HCT116 (cell line): ENCODE data around the gene CALCOCO1. TPM values are rescaled to one million over a fixed set of nuclear protein-coding genes. Genes with fewer than 3 reads are reported as not detected.

ENCODE experiments used
- ATAC-seq: fragments of 200-7000 bp; cut with Tn5 transposase; 2 replicates; pipeline ENCODE4 v1.9.1; 2020; ENCODE audit warnings: mild to moderate bottlenecking, moderate library complexity
- BruUV-seq: library from RNA; stranded (reverse); fragments of 400-500 nt; replicated peaks from 2 replicates; lab custom pipeline; 2021; lab: Mats Ljungman, UMichigan
- CTCF ChIA-PET: fragments of 300-600 bp; sonication (Branson Sonifier 250); formaldehyde crosslinking; loops from one replicate; lab custom pipeline; 2021; ENCODE audit warnings: antibody characterized with exemption; lab: Charles Lee
- POLR2A ChIA-PET: fragments of 300-600, 350-600 bp; sonication (Branson Sonifier 250); formaldehyde crosslinking; loops from one replicate; lab custom pipeline; 2021; ENCODE audit warnings: antibody characterized with exemption; lab: Charles Lee
- RAD21 ChIA-PET, 2 experiments: fragments of 300-600 bp; sonication (Branson Sonifier 250); formaldehyde crosslinking; loops; one replicate each; lab custom pipeline; 2023; ENCODE audit warnings: low total read pairs in 2 of 2; ENCODE audit not compliant: uncharacterized antibody in 2 of 2, unreplicated experiment in 2 of 2, low non-redundant PET in 1 of 2; lab: Charles Lee
- DNase-seq: peaks from one replicate; pipeline ENCODE4 v3.0.0-alpha.2; 2010; ENCODE audit warnings: low read depth, low spot score
- H2AFZ ChIP-seq: fragments of 200-600 bp; shearing (Covaris generic), sonication (generic); 2 replicates; pipeline ENCODE4 v1.6.1; 2017; ENCODE audit warnings: low read depth, mixed run types, mixed read lengths, antibody characterized with exemption, low read length; ENCODE audit not compliant: poor library complexity, severe bottlenecking
- H3K27ac ChIP-seq: 2 replicates; pipeline ENCODE4 v1.5.1; 2012; ENCODE audit warnings: low read depth, low read length
- H3K27me3 ChIP-seq: fragments of 200-600 bp; sonication (generic); 2 replicates; pipeline ENCODE4 v1.6.1; 2016; ENCODE audit warnings: mixed run types, low read length, mixed read lengths; ENCODE audit not compliant: insufficient read depth
- H3K36me3 ChIP-seq, 2 experiments: fragments of 200-500 bp in 1 of 2; fragments of 200-600 bp in 1 of 2; sonication (Bioruptor generic) in 1 of 2; sonication (generic) in 1 of 2; 2 replicates each; pipeline versions ENCODE4 v1.5.1 to v1.6.1; 2014 to 2016; ENCODE audit warnings: low read length in 2 of 2, inconsistent platforms in 1 of 2, mixed read lengths in 1 of 2, mixed run types in 1 of 2; ENCODE audit not compliant: insufficient read depth in 2 of 2, control insufficient read depth in 1 of 2
- H3K4me1 ChIP-seq, 2 experiments: fragments of 200-600 bp in 1 of 2; sonication (generic) in 1 of 2; 2 replicates each; pipeline versions ENCODE4 v1.5.1 to v1.6.1; 2012 to 2017; ENCODE audit warnings: low read length in 2 of 2, inconsistent platforms in 1 of 2, mild to moderate bottlenecking in 1 of 2, mixed read lengths in 1 of 2, mixed run types in 1 of 2, moderate library complexity in 1 of 2; ENCODE audit not compliant: insufficient read depth in 2 of 2, control insufficient read depth in 1 of 2
- H3K4me2 ChIP-seq: fragments of 200-600 bp; sonication (generic); 2 replicates; pipeline ENCODE4 v1.6.1; 2017; ENCODE audit warnings: mixed run types, low read length, mixed read lengths
- H3K4me3 ChIP-seq, 2 experiments: fragments of 200-600 bp in 1 of 2; sonication (generic) in 1 of 2; replicated peaks in 1 of 2; 2 replicates each; pipeline ENCODE4 v1.5.1; 2011 to 2016; ENCODE audit warnings: low read length in 2 of 2, control low read depth in 1 of 2, low read depth in 1 of 2, mild to moderate bottlenecking in 1 of 2, mixed read lengths in 1 of 2, mixed run types in 1 of 2
- H3K79me2 ChIP-seq: fragments of 200-600 bp; sonication (generic); 2 replicates; pipeline ENCODE4 v1.6.1; 2017; ENCODE audit warnings: mild to moderate bottlenecking, mixed run types, low read length, moderate library complexity, mixed read lengths; ENCODE audit not compliant: insufficient read depth
- H3K9ac ChIP-seq: fragments of 200-600 bp; sonication (generic); 2 replicates; pipeline ENCODE4 v1.6.1; 2016; ENCODE audit warnings: low read length, mixed read lengths
- H3K9me2 ChIP-seq: fragments of 200-600 bp; sonication (generic), shearing (Covaris generic); 2 replicates; pipeline ENCODE4 v1.6.1; 2017; ENCODE audit warnings: mixed run types, mild to moderate bottlenecking, moderate library complexity; ENCODE audit not compliant: insufficient read depth
- H3K9me3 ChIP-seq, 2 experiments: fragments of 200-500 bp in 1 of 2; fragments of 200-600 bp in 1 of 2; sonication (Bioruptor generic) in 1 of 2; sonication (generic) in 1 of 2; 2 replicates each; pipeline ENCODE4 v1.6.1; 2014 to 2017; ENCODE audit warnings: low read length in 2 of 2, mixed read lengths in 2 of 2, inconsistent platforms in 1 of 2, low read depth in 1 of 2, mild to moderate bottlenecking in 1 of 2, mixed run types in 1 of 2, moderate library complexity in 1 of 2; ENCODE audit not compliant: control insufficient read depth in 1 of 2, insufficient read depth in 1 of 2
- H4K20me1 ChIP-seq: fragments of 200-600 bp; sonication (generic), shearing (Covaris generic); 2 replicates; pipeline ENCODE4 v1.6.1; 2017; ENCODE audit warnings: mixed run types, mild to moderate bottlenecking, moderate library complexity; ENCODE audit not compliant: insufficient read depth
- CBX3 ChIP-seq: IDR thresholded peaks from 2 replicates; pipeline ENCODE4 v1.6.1; 2012; ENCODE audit warnings: low read depth
- CEBPB ChIP-seq: IDR thresholded peaks from 2 replicates; pipeline ENCODE4 v1.6.1; 2012; ENCODE audit warnings: low read depth
- EGR1 ChIP-seq: IDR thresholded peaks from 2 replicates; pipeline ENCODE4 v1.6.1; 2012; ENCODE audit warnings: low read depth
- ELF1 ChIP-seq: IDR thresholded peaks from 2 replicates; pipeline ENCODE4 v1.6.1; 2012; ENCODE audit warnings: low read depth, borderline replicate concordance
- FOSL1 ChIP-seq: IDR thresholded peaks from 2 replicates; pipeline ENCODE4 v1.6.1; 2012; ENCODE audit warnings: low read depth
- POLR2AphosphoS5 ChIP-seq: IDR thresholded peaks from 2 replicates; pipeline ENCODE4 v1.6.1; 2011; ENCODE audit warnings: mild to moderate bottlenecking, low read depth, low read length, moderate library complexity
- RAD21 ChIP-seq: IDR thresholded peaks from 2 replicates; pipeline ENCODE4 v1.6.1; 2012; ENCODE audit warnings: low read depth, mild to moderate bottlenecking
- SP1 ChIP-seq: IDR thresholded peaks from 2 replicates; pipeline ENCODE4 v1.6.1; 2012; ENCODE audit warnings: low read depth
- SRF ChIP-seq: IDR thresholded peaks from 2 replicates; pipeline ENCODE4 v1.6.1; 2012; ENCODE audit warnings: low read depth
- YY1 ChIP-seq: IDR thresholded peaks from 2 replicates; pipeline ENCODE4 v1.6.1; 2011; ENCODE audit warnings: low read length, low read depth, moderate library complexity, mild to moderate bottlenecking; ENCODE audit not compliant: insufficient replicate concordance; ENCODE audit errors: extremely low read depth
- ZFX ChIP-seq: fragments of 450-650 bp; IDR thresholded peaks from 2 replicates; pipeline ENCODE4 v1.6.1; 2017
- intact Hi-C: fragments of 100-400 bp; cut with micrococcal nuclease; formaldehyde crosslinking; loops from 2 replicates; pipeline ENCODE4 v1.10.0; 2022
- total RNA-seq: library from RNA; stranded (reverse); gene quantifications from one replicate; pipeline ENCODE4 v1.2.1, GENCODE V29; 2021; ENCODE audit not compliant: unreplicated experiment
- TF ChIP-seq, protein P1 (sequence below), 3 experiments: fragments of 200-600 bp in 1 of 3; sonication (generic) in 1 of 3; IDR thresholded peaks in 2 of 3; conservative IDR thresholded peaks in 1 of 3; 2 replicates each; pipeline ENCODE4 v1.5.1; 2012 to 2017; ENCODE audit warnings: low read depth in 2 of 3, low read length in 2 of 3, antibody characterized with exemption in 1 of 3, borderline replicate concordance in 1 of 3, control low read depth in 1 of 3, mild to moderate bottlenecking in 1 of 3, mixed read lengths in 1 of 3, mixed run types in 1 of 3, moderate library complexity in 1 of 3; ENCODE audit not compliant: insufficient read depth in 1 of 3
- TF ChIP-seq, protein P2 (sequence below): IDR thresholded peaks from 2 replicates; pipeline ENCODE4 v1.6.1; 2012
- TF ChIP-seq, protein P3 (sequence below): IDR thresholded peaks from 2 replicates; pipeline ENCODE4 v1.6.1; 2012; ENCODE audit warnings: low read depth
- TF ChIP-seq, protein P4 (sequence below): IDR thresholded peaks from 2 replicates; pipeline ENCODE4 v1.6.1; 2011; ENCODE audit warnings: mild to moderate bottlenecking, low read length, moderate library complexity; ENCODE audit not compliant: insufficient replicate concordance; ENCODE audit errors: extremely low read depth

Gene CALCOCO1
- total RNA-seq, 1 experiment from 2014 or later: 42.6 TPM

DNA sequence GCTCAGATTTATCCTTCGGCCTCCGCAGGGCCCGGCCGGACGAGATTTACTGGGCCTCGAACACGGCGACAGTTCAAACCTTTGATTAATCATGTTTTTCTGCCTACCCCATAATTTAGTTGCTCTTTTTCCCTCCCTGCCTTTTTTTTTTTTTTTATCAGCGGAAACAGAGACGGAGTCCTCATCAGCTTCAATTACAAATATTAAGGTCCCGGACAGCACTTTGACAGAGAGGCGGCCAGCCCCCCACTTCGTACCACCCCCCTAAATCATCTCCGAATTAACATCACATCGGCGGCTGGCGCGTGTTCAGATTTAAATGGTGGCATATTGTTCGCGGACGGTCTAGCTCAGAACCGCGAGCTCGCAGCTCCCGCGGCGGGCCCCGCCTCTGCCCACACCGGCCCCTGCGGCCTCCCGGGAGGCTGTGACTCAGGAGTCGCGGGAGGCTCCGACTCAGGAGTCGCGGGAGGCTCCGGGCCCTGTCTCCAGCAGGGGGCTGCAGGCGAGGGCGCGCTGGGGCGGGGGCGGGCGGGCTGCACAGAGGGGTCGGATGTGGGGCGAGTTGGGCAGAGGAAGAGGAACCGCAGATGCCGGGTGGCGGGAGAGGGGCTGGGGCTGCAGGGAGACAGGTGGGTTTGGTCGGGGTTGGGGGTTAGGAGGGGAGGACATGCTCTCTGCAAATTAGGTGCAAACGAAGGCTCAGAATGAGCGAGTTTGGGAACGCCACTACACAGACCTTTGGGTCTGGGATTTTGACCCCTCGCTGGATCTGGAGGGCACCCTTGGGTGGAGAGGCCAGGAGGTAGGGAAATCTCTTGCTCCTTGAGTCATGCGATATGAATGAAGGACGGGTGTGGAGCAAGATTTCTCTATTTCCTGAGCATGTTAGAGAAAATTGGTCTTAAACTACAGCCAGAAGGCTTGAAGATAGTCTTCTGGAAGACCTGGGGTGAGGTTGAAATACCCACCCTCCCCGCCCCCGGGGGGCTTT lies 31.8 kb downstream of the CALCOCO1 start (continued):
- TF ChIP-seq CBX3 (no peak), ZFX (peak; percentile 31; the same call in 1 of the 2 replicates), FOSL1 (no peak), SRF (no peak), SP1 (no peak), CEBPB (no peak), EGR1 (peak; percentile 40), YY1 (no peak)
- TF ChIP-seq, protein P1, sequence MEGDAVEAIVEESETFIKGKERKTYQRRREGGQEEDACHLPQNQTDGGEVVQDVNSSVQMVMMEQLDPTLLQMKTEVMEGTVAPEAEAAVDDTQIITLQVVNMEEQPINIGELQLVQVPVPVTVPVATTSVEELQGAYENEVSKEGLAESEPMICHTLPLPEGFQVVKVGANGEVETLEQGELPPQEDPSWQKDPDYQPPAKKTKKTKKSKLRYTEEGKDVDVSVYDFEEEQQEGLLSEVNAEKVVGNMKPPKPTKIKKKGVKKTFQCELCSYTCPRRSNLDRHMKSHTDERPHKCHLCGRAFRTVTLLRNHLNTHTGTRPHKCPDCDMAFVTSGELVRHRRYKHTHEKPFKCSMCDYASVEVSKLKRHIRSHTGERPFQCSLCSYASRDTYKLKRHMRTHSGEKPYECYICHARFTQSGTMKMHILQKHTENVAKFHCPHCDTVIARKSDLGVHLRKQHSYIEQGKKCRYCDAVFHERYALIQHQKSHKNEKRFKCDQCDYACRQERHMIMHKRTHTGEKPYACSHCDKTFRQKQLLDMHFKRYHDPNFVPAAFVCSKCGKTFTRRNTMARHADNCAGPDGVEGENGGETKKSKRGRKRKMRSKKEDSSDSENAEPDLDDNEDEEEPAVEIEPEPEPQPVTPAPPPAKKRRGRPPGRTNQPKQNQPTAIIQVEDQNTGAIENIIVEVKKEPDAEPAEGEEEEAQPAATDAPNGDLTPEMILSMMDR (IDR thresholded peaks at IDR 0.05 in 2 of 3, conservative IDR thresholded peaks at IDR 0.05 in 1 of 3; ENCODE audit: borderline replicate concordance in 1 of 3, insufficient read depth in 1 of 3, low read depth in 2 of 3, low read length in 2 of 3): peak in 2 of 3 experiments; percentile 9 to 37; a peak in 2 of 6 replicates

DNA sequence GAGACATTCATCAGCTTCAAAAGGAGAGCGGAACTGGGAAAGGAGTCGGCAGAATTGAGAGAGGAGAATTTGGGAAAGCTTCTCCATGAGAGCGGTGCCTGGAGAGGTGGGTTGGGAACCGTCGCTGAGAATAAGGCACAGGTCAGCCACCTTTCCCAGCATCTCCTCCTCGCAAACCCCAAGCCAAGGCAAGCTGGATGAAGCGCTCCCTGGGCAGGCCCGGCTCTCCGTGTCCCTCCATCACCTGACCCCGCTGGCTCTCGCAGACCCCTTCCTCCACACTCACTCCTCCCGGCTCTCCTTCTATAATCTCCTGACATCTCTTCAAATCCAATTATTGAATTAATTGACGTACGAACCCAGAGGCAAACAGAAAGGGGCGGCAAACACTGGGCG lies 32.5 kb downstream of the CALCOCO1 start:
- RAD21 ChIA-PET: no interaction called here
- H3K79me2 ChIP-seq: no peaks in the 10 kb centered on the region
- H3K9ac ChIP-seq: peak overlapping the region; percentile 52; the same call in 1 of the 2 replicates
- ATAC-seq: no peak
- no peaks in the 10 kb centered on the region for H4K20me1 ChIP-seq
- intact Hi-C loops: no loop called here
- POLR2A ChIA-PET: interaction anchor here (1.0 to 1.3 kb wide), 4 partner anchors 10 to 32 kb away, joined by 3 to 4 read pairs (median 3); partner anchors contain the start of genes ATP5MC2 and CALCOCO1
- no peaks in the 10 kb centered on the region for H3K9me2 ChIP-seq
- H3K9me3 ChIP-seq: no peaks in the 10 kb centered on the region
- H3K36me3 ChIP-seq: no peaks in the 10 kb centered on the region
- CTCF ChIA-PET: interaction anchor here (0.8 to 1.8 kb wide), 4 partner anchors 38 to 63 kb away, joined by 3 to 7 read pairs (median 4); no protein-coding TSS in a partner anchor
- DNase-seq: no peak
- no peak overlapping the region for H3K27ac ChIP-seq
- H3K4me3 ChIP-seq: no peak overlapping the region
- H3K4me2 ChIP-seq: peak overlapping the region; percentile 89
- BruUV-seq: no TSS peak
- H2AFZ ChIP-seq: peak overlapping the region; percentile 96
- peaks cover 3% of the 10 kb centered on the region for H3K27me3 ChIP-seq
- peaks cover 13 to 23% of the 10 kb centered on the region in 2 experiments for H3K4me1 ChIP-seq
- TF ChIP-seq ZFX (no peak), POLR2AphosphoS5 (no peak), EGR1 (no peak), RAD21 (no peak), ELF1 (no peak), YY1 (no peak), FOSL1 (no peak)
- TF ChIP-seq, protein P2, sequence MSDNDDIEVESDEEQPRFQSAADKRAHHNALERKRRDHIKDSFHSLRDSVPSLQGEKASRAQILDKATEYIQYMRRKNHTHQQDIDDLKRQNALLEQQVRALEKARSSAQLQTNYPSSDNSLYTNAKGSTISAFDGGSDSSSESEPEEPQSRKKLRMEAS: no peak
- TF ChIP-seq, protein P3, sequence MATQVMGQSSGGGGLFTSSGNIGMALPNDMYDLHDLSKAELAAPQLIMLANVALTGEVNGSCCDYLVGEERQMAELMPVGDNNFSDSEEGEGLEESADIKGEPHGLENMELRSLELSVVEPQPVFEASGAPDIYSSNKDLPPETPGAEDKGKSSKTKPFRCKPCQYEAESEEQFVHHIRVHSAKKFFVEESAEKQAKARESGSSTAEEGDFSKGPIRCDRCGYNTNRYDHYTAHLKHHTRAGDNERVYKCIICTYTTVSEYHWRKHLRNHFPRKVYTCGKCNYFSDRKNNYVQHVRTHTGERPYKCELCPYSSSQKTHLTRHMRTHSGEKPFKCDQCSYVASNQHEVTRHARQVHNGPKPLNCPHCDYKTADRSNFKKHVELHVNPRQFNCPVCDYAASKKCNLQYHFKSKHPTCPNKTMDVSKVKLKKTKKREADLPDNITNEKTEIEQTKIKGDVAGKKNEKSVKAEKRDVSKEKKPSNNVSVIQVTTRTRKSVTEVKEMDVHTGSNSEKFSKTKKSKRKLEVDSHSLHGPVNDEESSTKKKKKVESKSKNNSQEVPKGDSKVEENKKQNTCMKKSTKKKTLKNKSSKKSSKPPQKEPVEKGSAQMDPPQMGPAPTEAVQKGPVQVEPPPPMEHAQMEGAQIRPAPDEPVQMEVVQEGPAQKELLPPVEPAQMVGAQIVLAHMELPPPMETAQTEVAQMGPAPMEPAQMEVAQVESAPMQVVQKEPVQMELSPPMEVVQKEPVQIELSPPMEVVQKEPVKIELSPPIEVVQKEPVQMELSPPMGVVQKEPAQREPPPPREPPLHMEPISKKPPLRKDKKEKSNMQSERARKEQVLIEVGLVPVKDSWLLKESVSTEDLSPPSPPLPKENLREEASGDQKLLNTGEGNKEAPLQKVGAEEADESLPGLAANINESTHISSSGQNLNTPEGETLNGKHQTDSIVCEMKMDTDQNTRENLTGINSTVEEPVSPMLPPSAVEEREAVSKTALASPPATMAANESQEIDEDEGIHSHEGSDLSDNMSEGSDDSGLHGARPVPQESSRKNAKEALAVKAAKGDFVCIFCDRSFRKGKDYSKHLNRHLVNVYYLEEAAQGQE: no peak
- TF ChIP-seq, protein P4, sequence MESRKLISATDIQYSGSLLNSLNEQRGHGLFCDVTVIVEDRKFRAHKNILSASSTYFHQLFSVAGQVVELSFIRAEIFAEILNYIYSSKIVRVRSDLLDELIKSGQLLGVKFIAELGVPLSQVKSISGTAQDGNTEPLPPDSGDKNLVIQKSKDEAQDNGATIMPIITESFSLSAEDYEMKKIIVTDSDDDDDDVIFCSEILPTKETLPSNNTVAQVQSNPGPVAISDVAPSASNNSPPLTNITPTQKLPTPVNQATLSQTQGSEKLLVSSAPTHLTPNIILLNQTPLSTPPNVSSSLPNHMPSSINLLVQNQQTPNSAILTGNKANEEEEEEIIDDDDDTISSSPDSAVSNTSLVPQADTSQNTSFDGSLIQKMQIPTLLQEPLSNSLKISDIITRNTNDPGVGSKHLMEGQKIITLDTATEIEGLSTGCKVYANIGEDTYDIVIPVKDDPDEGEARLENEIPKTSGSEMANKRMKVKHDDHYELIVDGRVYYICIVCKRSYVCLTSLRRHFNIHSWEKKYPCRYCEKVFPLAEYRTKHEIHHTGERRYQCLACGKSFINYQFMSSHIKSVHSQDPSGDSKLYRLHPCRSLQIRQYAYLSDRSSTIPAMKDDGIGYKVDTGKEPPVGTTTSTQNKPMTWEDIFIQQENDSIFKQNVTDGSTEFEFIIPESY: no peak
